GM23248 (cell line): Measurements from ENCODE around the gene ETV7. TPM values are rescaled to one million over a fixed set of nuclear protein-coding genes. Genes with fewer than 3 reads are reported as not detected.

Experiments
- DNase-seq: peaks from one replicate; pipeline ENCODE4 v3.0.0-alpha.2; 2015
- H2AFZ ChIP-seq: fragments of 200-600 bp; sonication (generic); 2 replicates; pipeline ENCODE4 v1.6.1; 2016; ENCODE audit warnings: antibody characterized with exemption
- H3F3A ChIP-seq: fragments of 200-600 bp; sonication (generic); 2 replicates; pipeline ENCODE4 v1.6.1; 2016; ENCODE audit warnings: mild to moderate bottlenecking, antibody characterized with exemption, mixed run types; ENCODE audit not compliant: insufficient read depth
- H3K27ac ChIP-seq: fragments of 200-600 bp; sonication (generic); 2 replicates; pipeline ENCODE4 v1.5.1; 2016; ENCODE audit warnings: mild to moderate bottlenecking
- H3K27me3 ChIP-seq: fragments of 200-600 bp; sonication (generic); replicated peaks from 2 replicates; pipeline ENCODE4 v1.6.1; 2016; ENCODE audit warnings: mild to moderate bottlenecking; ENCODE audit not compliant: insufficient read depth
- H3K36me3 ChIP-seq: fragments of 200-600 bp; sonication (generic); 2 replicates; pipeline ENCODE4 v1.6.1; 2016; ENCODE audit warnings: low read depth, mild to moderate bottlenecking
- H3K4me1 ChIP-seq: fragments of 200-600 bp; sonication (generic); 2 replicates; pipeline ENCODE4 v1.6.1; 2016; ENCODE audit warnings: mild to moderate bottlenecking; ENCODE audit not compliant: insufficient read depth
- H3K4me2 ChIP-seq: fragments of 200-600 bp; sonication (generic); one replicate; pipeline ENCODE4 v1.6.1; 2016; ENCODE audit warnings: mild to moderate bottlenecking; ENCODE audit not compliant: unreplicated experiment
- H3K4me3 ChIP-seq: fragments of 200-600 bp; sonication (generic); 2 replicates; pipeline ENCODE4 v1.5.1; 2016; ENCODE audit warnings: mild to moderate bottlenecking
- H3K79me2 ChIP-seq: fragments of 200-600 bp; sonication (generic); 2 replicates; pipeline ENCODE4 v1.6.1; 2016; ENCODE audit warnings: mild to moderate bottlenecking; ENCODE audit not compliant: insufficient read depth
- H3K9ac ChIP-seq: fragments of 200-600 bp; sonication (generic); 2 replicates; pipeline ENCODE4 v1.6.1; 2016; ENCODE audit warnings: mild to moderate bottlenecking
- H3K9me2 ChIP-seq: fragments of 200-600 bp; sonication (generic); 2 replicates; pipeline ENCODE4 v1.6.1; 2016; ENCODE audit warnings: mixed run types, mild to moderate bottlenecking, moderate library complexity; ENCODE audit not compliant: insufficient read depth
- H3K9me3 ChIP-seq: fragments of 200-600 bp; sonication (generic); one replicate; pipeline ENCODE4 v1.6.1; 2017; ENCODE audit warnings: low read depth
- H4K20me1 ChIP-seq: fragments of 200-600 bp; sonication (generic); 2 replicates; pipeline ENCODE4 v1.6.0; 2016; ENCODE audit not compliant: insufficient read depth
- EZH2 ChIP-seq: fragments of 200-600 bp; sonication (generic); IDR thresholded peaks from 2 replicates; pipeline ENCODE4 v1.6.1; 2018; ENCODE audit warnings: antibody characterized with exemption, mild to moderate bottlenecking; ENCODE audit not compliant: insufficient read depth, poor library complexity, severe bottlenecking
- EZH2phosphoT487 ChIP-seq: fragments of 200-600 bp; sonication (generic); IDR thresholded peaks from 2 replicates; pipeline ENCODE4 v1.6.1; 2018; ENCODE audit warnings: antibody characterized with exemption, moderate library complexity, mild to moderate bottlenecking, low read depth; ENCODE audit not compliant: insufficient read depth
- WGBS, 2 experiments: methylation state at CpG; one replicate each; pipeline ENCODE4 v1.1.6; 2015 to 2017; ENCODE audit warnings: low lambda C conversion rate in 2 of 2, low coverage in 1 of 2; ENCODE audit errors: missing lambda C conversion rate in 2 of 2; 5-methylcytosine and 5-hydroxymethylcytosine counted together
- in situ Hi-C: fragments of 300-500 bp; cut with MboI; formaldehyde crosslinking; loops from 2 replicates; pipeline ENCODE4 v1.15.0; 2020
- polyA plus RNA-seq: library from polyadenylated mRNA; unstranded; fragments of >200 nt; fragmentation: Nextera tagmentation; extraction: Ambion mirVana; gene quantifications from 2 replicates; pipeline ENCODE4 v1.2.1, GENCODE V29; 2016
- total RNA-seq: library from RNA; depleted of rRNA; stranded (reverse); fragments of >200 nt; shearing (Covaris generic); gene quantifications from 2 replicates; pipeline ENCODE4 v1.2.3, GENCODE V29; 2014

Gene ETV7
- total and polyA plus RNA-seq, 2 experiments from 2014 or later, result 0.32 to 0.70 TPM

- no peaks in the 10 kb centered on the region for H3F3A ChIP-seq
- H2AFZ ChIP-seq, result no peak overlapping the region
- no peak overlapping the region for H3K4me3 ChIP-seq
- no peak overlapping the region for H3K9ac ChIP-seq
- DNase-seq, result no peak
- no peaks in the 10 kb centered on the region for H3K4me1 ChIP-seq
- TF ChIP-seq EZH2phosphoT487, result no peak
- H3K9me2 ChIP-seq, result no peaks in the 10 kb centered on the region
- no peak overlapping the region for H3K27ac ChIP-seq
- H3K9me3 ChIP-seq, result no peaks in the 10 kb centered on the region
- H4K20me1 ChIP-seq, result no peaks in the 10 kb centered on the region
- peaks cover 52% of the 10 kb centered on the region for H3K27me3 ChIP-seq
- H3K4me2 ChIP-seq, result no peak overlapping the region
- H3K36me3 ChIP-seq, result no peaks in the 10 kb centered on the region
- in situ Hi-C loops, result no loop called here
- 55 to 63% methylated on average over 5 of the region's 5 CpGs for WGBS, 2 experiments
- H3K79me2 ChIP-seq, result no peaks in the 10 kb centered on the region
Observed at GRCh38 chr6:36336208-36336710, 51.2 kb downstream of the ETV7 start.

- Histone ChIP-seq H3K4me1 (no peaks in the 10 kb centered on the region), H3K27ac (no peak overlapping the region), H3K9me3 (no peaks in the 10 kb centered on the region), H4K20me1 (no peaks in the 10 kb centered on the region), H3K79me2 (no peaks in the 10 kb centered on the region), H3K36me3 (no peaks in the 10 kb centered on the region), H3F3A (no peaks in the 10 kb centered on the region), H2AFZ (no peak overlapping the region), H3K4me3 (no peak overlapping the region), H3K9ac (no peak overlapping the region), H3K4me2 (no peak overlapping the region), H3K27me3 (peaks cover 57% of the 10 kb centered on the region), H3K9me2 (no peaks in the 10 kb centered on the region)
- 83% methylated on average over 14 of the region's 14 CpGs for WGBS, 2 experiments
- in situ Hi-C loops, result no loop called here
- TF ChIP-seq EZH2phosphoT487 (no peak), EZH2 (no peak)
- DNase-seq, result no peak
Observed at GRCh38 chr6:36335465-36336207, 51.8 kb downstream of the ETV7 start.

- Histone ChIP-seq H3K27me3 (peaks cover 53% of the 10 kb centered on the region), H3K4me2 (no peak overlapping the region), H3K9me3 (no peaks in the 10 kb centered on the region), H3K4me3 (no peak overlapping the region), H3K4me1 (no peaks in the 10 kb centered on the region), H3K79me2 (no peaks in the 10 kb centered on the region), H2AFZ (no peak overlapping the region), H3K9ac (no peak overlapping the region), H3K36me3 (no peaks in the 10 kb centered on the region), H3K9me2 (no peaks in the 10 kb centered on the region), H4K20me1 (no peaks in the 10 kb centered on the region), H3K27ac (no peak overlapping the region), H3F3A (no peaks in the 10 kb centered on the region)
- DNase-seq, result no peak
- TF ChIP-seq EZH2phosphoT487, result no peak
- no peak for TF ChIP-seq EZH2
- WGBS, 2 experiments, result 74 to 75% methylated on average over 14 of the region's 14 CpGs
- in situ Hi-C loops, result no loop called here
Observed at GRCh38 chr6:36334832-36335459, 52.5 kb downstream of the ETV7 start.

- peaks cover 52% of the 10 kb centered on the region for H3K27me3 ChIP-seq
- no peak overlapping the region for H3K4me2 ChIP-seq
- no peak overlapping the region for H2AFZ ChIP-seq
- H4K20me1 ChIP-seq, result no peaks in the 10 kb centered on the region
- no peak overlapping the region for H3K4me3 ChIP-seq
- TF ChIP-seq EZH2phosphoT487, result no peak
- TF ChIP-seq EZH2, result peak; percentile 18
- H3K9me2 ChIP-seq, result no peaks in the 10 kb centered on the region
- H3K36me3 ChIP-seq, result no peaks in the 10 kb centered on the region
- H3K79me2 ChIP-seq, result no peaks in the 10 kb centered on the region
- in situ Hi-C loops, result no loop called here
- WGBS, 2 experiments, result 7 to 8% methylated on average over 20 of the region's 20 CpGs
- DNase-seq, result peak; percentile 42
- H3K27ac ChIP-seq, result no peak overlapping the region
- no peaks in the 10 kb centered on the region for H3K9me3 ChIP-seq
- H3K9ac ChIP-seq, result no peak overlapping the region
- H3K4me1 ChIP-seq, result no peaks in the 10 kb centered on the region
- no peaks in the 10 kb centered on the region for H3F3A ChIP-seq
Observed at GRCh38 chr6:36333931-36334725, 53.3 kb downstream of the ETV7 start.
